ENCODE data around the gene ZNF598.
A peak's percentile ranks its signal among the peaks of the same experiment; 100 is the strongest.

The ZNF598 gene

DNA sequence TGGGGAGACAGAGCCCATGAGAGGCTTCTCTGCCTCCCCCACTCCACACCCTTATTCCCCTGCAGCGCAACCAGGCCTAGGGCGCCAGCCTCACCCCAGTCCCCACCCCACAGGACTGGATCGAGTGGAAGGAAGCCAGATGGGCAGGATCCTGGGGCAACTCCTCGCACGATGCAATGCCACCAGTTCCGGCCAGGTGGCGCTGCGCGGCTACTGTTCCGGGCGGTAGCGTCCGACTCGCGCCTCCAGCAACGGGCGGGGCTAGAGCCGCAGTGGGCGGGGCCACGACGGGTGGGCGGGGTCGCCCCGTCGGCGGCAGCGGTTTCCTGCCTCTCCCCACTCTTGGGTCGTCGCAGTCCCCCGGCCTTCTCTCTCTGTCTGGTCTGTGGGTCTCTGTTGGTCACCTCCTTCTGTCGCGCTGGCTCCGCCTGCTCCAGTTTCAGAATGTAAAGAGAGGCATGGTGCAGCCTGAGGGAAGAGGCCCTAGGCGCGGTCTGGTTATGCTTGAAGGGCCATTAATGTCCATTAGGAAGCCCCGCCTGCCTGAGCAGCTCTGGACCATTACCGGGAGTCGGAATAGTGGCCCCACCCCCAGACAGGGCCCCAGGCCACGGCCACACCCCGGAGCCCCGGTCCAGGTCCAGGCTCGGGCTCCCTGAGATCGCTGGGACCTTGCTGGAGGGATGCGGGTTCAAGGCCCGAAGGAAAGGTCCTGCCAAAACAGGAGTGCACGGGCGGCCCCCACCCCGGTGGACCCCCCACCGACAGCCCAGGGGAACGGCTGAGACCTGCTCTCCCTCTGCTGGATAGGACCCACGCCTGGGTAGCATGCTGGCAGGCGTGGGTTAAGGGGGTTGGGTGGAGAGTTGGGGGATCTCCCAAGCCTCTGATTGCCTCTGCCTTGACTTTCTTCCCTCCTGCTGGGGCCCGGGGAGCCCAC, 13.7 kb upstream of the ZNF598 start:
- Histone ChIP-seq H3F3A (ENCODE audit: insufficient read depth) (no peaks in the 10 kb centered on the region), H3K79me2 (ENCODE audit: insufficient read depth, low read length) (no peaks in the 10 kb centered on the region), H3K9me2 (replicated peaks; ENCODE audit: insufficient read depth, low read length) (no peaks in the 10 kb centered on the region), H3K27ac (ENCODE audit: low read depth, low read length) (no peak overlapping the region), H3K27me3 (ENCODE audit: low read length) (no peaks in the 10 kb centered on the region), H4K20me1 (ENCODE audit: low read depth, low read length) (no peaks in the 10 kb centered on the region), H3K36me3 (ENCODE audit: low read length) (no peaks in the 10 kb centered on the region), H3K9ac (ENCODE audit: low read length) (peak overlapping the region; percentile 36), H3K4me3 (ENCODE audit: insufficient read depth, low read length, poor library complexity, severe bottlenecking) (no peak overlapping the region), H3K9me3 (ENCODE audit: insufficient read depth, low read length) (no peaks in the 10 kb centered on the region), H2AFZ (ENCODE audit: low read depth, low read length, severe bottlenecking) (peak overlapping the region; percentile 77), H3K4me2 (ENCODE audit: low read depth, low read length, poor library complexity, severe bottlenecking) (peak overlapping the region; percentile 40)
- no peak for TF ChIP-seq EZH2phosphoT487 (conservative IDR thresholded peaks at IDR 0.05; ENCODE audit: low read length)
- TF ChIP-seq, protein P1, sequence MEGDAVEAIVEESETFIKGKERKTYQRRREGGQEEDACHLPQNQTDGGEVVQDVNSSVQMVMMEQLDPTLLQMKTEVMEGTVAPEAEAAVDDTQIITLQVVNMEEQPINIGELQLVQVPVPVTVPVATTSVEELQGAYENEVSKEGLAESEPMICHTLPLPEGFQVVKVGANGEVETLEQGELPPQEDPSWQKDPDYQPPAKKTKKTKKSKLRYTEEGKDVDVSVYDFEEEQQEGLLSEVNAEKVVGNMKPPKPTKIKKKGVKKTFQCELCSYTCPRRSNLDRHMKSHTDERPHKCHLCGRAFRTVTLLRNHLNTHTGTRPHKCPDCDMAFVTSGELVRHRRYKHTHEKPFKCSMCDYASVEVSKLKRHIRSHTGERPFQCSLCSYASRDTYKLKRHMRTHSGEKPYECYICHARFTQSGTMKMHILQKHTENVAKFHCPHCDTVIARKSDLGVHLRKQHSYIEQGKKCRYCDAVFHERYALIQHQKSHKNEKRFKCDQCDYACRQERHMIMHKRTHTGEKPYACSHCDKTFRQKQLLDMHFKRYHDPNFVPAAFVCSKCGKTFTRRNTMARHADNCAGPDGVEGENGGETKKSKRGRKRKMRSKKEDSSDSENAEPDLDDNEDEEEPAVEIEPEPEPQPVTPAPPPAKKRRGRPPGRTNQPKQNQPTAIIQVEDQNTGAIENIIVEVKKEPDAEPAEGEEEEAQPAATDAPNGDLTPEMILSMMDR (IDR thresholded peaks at IDR 0.05; ENCODE audit: insufficient read depth, low read length, poor library complexity, severe bottlenecking), result peak; percentile 90

DNA sequence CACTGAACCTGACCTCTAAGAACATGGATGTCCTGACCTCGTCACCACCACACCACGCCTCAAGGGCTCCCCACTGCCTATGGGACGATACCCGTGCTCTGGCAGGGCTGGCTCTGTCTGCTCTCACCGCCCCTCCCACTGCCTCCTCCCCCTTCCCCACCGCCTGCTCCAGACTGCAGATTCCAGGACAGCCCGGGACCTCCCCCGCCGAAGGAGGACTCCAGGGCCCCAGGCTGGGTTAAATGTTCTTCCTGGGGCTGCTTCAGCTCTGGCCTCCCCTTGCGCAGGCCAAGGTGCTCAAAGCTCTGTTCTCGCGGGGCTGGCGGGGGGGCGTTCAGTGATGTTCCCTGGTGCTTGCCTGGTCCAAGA, 13.1 kb upstream of the ZNF598 start:
- TF ChIP-seq, protein P1 (IDR thresholded peaks at IDR 0.05; ENCODE audit: insufficient read depth, low read length, poor library complexity, severe bottlenecking), result no peak
- TF ChIP-seq EZH2phosphoT487 (conservative IDR thresholded peaks at IDR 0.05; ENCODE audit: low read length), result no peak
- H2AFZ ChIP-seq (ENCODE audit: low read depth, low read length, severe bottlenecking), result peak overlapping the region; percentile 77
- peak overlapping the region; percentile 36 for H3K4me2 ChIP-seq (ENCODE audit: low read depth, low read length, poor library complexity, severe bottlenecking)
- H3K9me2 ChIP-seq (replicated peaks; ENCODE audit: insufficient read depth, low read length), result no peaks in the 10 kb centered on the region
- no peaks in the 10 kb centered on the region for H3K9me3 ChIP-seq (ENCODE audit: insufficient read depth, low read length)
- H3K79me2 ChIP-seq (ENCODE audit: insufficient read depth, low read length), result no peaks in the 10 kb centered on the region
- H3K36me3 ChIP-seq (ENCODE audit: low read length), result no peaks in the 10 kb centered on the region
- H3F3A ChIP-seq (ENCODE audit: insufficient read depth), result no peaks in the 10 kb centered on the region
- no peak overlapping the region for H3K27ac ChIP-seq (ENCODE audit: low read depth, low read length)
- H4K20me1 ChIP-seq (ENCODE audit: low read depth, low read length), result no peaks in the 10 kb centered on the region
- no peak overlapping the region for H3K4me3 ChIP-seq (ENCODE audit: insufficient read depth, low read length, poor library complexity, severe bottlenecking)
- peak overlapping the region; percentile 36 for H3K9ac ChIP-seq (ENCODE audit: low read length)
- H3K27me3 ChIP-seq (ENCODE audit: low read length), result no peaks in the 10 kb centered on the region

DNA sequence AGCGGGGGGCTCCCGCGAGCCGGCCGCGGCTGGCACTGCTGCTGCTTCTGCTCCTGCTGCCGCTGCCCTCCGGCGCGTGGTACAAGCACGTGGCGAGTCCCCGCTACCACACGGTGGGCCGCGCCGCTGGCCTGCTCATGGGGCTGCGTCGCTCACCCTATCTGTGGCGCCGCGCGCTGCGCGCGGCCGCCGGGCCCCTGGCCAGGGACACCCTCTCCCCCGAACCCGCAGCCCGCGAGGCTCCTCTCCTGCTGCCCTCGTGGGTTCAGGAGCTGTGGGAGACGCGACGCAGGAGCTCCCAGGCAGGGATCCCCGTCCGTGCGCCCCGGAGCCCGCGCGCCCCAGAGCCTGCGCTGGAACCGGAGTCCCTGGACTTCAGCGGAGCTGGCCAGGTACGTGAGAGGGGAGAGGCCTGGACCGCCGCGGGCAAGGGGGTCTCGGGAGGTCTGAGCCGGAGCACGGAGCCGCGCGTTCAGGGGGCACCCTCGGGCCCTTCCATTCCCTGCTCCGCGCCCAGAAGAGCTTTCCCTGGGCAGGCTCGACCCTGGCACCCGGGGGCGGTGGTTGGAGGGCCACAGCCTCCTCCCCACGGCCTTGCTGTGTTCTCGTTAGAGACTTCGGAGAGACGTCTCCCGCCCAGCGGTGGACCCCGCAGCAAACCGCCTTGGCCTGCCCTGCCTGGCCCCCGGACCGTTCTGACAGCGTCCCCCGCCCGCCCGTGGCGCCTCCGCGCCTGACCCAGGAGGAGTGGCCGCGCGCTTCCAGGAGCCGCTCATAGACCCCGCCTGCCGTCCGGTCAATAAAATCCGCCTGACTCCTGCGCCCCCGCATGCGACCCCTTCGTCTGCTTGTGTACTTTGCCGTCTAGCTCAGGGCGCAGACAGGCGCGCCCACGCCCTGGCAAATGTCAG, 10.6 kb upstream of the ZNF598 start:
- no peak overlapping the region for H3K27ac ChIP-seq (ENCODE audit: low read depth, low read length)

More for the DNA sequence above, 10.6 kb upstream of the ZNF598 start:
- no peak overlapping the region for H3K4me2 ChIP-seq (ENCODE audit: low read depth, low read length, poor library complexity, severe bottlenecking)
- no peak overlapping the region for H2AFZ ChIP-seq (ENCODE audit: low read depth, low read length, severe bottlenecking)
- no peaks in the 10 kb centered on the region for H3K9me3 ChIP-seq (ENCODE audit: insufficient read depth, low read length)
- no peak overlapping the region for H3K9ac ChIP-seq (ENCODE audit: low read length)
- H3K36me3 ChIP-seq (ENCODE audit: low read length), result no peaks in the 10 kb centered on the region
- H3K4me3 ChIP-seq (ENCODE audit: insufficient read depth, low read length, poor library complexity, severe bottlenecking), result no peak overlapping the region
- TF ChIP-seq, protein P1 (IDR thresholded peaks at IDR 0.05; ENCODE audit: insufficient read depth, low read length, poor library complexity, severe bottlenecking), result no peak
- H3F3A ChIP-seq (ENCODE audit: insufficient read depth), result no peaks in the 10 kb centered on the region
- H3K79me2 ChIP-seq (ENCODE audit: insufficient read depth, low read length), result no peaks in the 10 kb centered on the region
- no peaks in the 10 kb centered on the region for H3K27me3 ChIP-seq (ENCODE audit: low read length)
- H3K9me2 ChIP-seq (replicated peaks; ENCODE audit: insufficient read depth, low read length), result no peaks in the 10 kb centered on the region
- H4K20me1 ChIP-seq (ENCODE audit: low read depth, low read length), result no peaks in the 10 kb centered on the region

Data from SU-DHL-6 (cell line).